NCI-H2029 (cell line): Measurements from ENCODE around the gene DPM2.

ENCODE experiments used
- DNase-seq: peaks from one replicate; lab custom pipeline; 2025; lab: John Stamatoyannopoulos, UW

The DPM2 gene

GRCh38 chr9:127936347-127936852 lies 1.3 kb downstream of the DPM2 start:
- no peak for DNase-seq

GRCh38 chr9:127935765-127936221 lies 1.9 kb downstream of the DPM2 start:
- no peak for DNase-seq

- no peak for DNase-seq
Observed at GRCh38 chr9:127934986-127935385, 2.7 kb downstream of the DPM2 start.

DNA sequence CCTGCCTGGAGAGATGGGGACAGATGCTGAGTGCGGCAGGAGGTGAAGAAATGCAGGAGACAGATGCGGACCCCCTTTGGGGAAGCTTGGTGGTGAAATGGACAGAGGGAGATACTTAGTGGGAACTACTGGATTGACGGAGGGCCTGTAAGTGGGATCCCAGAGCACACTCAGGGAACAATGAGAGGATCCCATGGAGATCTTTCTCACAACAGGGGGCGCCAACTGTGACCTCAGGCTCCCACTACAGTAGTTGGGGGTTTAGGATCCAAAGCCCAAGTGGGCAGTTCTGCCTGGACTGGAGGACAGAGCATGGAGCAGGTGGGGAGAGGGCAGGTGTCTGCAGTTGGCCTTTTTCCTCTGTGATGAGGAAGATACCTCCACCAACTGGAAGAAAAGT lies 3.4 kb downstream of the DPM2 start:
- DNase-seq = no peak

GRCh38 chr9:127931092-127931881 lies 6.4 kb downstream of the DPM2 start:
- peak; percentile 89 for DNase-seq

DNA sequence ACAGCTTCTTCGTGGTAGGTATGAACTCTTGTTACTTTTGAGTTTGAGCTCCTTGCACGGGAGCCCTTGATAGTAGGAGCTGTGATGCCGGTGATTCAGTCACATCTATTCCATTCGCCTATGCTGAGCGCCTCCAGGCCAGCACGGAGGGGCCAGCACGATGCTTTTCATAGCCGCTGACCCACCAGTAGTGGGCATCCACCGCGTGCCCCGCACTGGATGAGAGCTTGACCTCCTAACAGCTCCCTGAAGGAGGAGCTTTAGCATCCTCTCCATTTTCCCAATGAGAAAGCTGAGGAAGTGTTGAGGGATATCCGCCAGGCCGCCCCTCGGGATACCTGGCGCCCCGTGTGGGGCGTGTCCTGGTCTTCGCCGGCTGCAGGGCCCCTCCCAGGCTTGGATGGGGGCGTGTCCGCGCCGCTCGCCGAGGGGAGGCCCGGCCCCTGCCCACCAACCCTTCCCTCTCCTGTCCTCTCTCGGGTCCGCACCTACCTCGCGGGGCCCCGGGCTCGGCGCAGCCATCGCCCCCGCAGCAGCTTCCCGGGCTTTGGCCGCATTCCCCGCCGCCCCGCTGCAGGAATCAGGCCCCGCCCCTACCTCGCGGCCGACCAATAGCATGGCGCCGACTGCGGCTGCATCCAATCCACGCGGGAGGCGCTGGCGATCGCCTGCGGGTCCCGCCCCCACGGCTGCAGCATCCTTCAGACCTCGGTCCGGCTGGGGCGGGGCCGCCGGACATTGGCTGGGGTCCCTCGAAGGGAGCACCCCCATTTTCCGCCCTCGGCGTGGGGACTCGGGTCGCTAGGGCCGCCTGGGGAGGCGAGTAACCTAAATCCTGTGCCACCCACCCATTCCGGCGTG lies 7.2 kb downstream of the DPM2 start, which contains the start of gene PIP5KL1:
TSS of gene PIP5KL1 (minus strand) at position 547 of the 861 bp plus-strand sequence. CDS start at position 522, 25 bp downstream.
- peak; percentile 63 for DNase-seq

- DNase-seq = no peak
Observed at GRCh38 chr9:127929625-127929979, 8.1 kb downstream of the DPM2 start.

GRCh38 chr9:127928676-127929624 lies 8.7 kb downstream of the DPM2 start:
- DNase-seq = no peak

DNA sequence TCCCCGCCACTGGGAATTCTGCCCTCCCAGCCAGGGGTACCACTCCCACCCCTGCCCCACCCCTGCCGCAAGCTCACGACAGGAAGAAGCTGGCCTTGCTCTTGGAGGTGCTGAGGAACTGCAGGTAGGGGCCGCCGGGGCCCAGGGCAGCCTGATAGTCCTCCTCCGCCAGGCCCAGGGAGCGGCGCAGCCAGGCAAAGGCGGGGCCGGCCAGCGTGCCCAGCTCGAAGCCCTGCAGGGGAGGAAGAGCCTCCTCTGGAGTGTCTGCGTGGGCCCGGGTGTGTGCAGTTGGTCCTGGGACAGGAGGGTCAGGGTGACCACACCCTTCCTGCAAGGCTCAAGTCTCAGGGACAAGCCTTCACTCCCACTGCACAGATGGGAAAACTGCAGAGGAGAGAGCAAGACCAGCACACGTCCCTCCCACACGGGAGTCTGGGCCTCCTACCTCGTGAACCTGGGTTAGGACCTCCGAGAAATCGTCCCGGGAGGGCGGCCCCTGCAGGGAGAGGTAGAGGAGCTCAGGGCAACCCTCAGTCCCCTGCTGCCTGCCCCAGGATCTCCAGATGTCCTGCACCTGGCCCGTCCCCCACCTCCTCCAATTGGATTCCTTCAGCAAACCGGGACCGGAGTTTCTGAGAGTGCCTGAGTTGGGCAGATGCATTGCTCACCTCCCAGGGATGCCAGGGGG lies 9.5 kb downstream of the DPM2 start:
- DNase-seq = no peak

DNA sequence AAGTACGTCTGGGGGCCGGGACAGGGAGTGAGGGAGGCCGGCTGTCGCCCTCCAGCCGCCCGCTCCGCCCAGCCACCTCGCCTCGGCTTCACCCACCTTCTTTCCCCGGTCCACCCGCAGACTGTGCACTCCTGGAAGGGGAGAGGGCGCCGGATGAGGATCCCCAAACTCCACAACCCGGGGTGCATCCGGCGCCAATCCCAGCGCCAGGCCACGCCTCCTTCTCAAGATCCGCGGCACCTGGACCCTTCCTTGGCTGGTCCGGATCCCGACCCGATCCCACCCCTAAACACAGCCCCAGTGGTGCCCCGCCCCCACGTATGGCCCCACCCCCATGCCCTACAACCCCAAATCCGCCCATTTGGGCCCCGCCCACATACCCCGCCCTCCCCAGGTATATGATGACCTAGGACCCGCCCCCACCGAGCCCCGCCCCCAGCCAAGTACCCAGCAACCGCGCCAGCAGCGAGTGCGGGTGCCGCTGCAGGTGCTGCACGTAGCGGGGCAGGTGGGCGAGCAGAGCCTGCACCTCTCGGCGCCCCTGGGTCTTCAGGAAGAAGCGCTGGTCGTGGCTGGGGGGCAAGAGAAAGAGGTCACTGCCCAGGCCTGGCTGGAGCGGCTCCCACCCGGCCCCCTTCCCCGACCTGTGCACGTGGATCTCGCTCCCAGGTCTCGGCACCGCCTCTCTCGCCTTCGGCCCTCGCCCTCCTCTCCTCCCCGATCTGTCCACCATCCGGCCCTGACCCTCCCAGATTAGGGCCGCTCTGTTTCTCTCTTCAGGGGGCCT lies 10.3 kb downstream of the DPM2 start:
- DNase-seq = peak; percentile 44

- no peak for DNase-seq
Observed at GRCh38 chr9:127926906-127927200, 10.8 kb downstream of the DPM2 start.

DNA sequence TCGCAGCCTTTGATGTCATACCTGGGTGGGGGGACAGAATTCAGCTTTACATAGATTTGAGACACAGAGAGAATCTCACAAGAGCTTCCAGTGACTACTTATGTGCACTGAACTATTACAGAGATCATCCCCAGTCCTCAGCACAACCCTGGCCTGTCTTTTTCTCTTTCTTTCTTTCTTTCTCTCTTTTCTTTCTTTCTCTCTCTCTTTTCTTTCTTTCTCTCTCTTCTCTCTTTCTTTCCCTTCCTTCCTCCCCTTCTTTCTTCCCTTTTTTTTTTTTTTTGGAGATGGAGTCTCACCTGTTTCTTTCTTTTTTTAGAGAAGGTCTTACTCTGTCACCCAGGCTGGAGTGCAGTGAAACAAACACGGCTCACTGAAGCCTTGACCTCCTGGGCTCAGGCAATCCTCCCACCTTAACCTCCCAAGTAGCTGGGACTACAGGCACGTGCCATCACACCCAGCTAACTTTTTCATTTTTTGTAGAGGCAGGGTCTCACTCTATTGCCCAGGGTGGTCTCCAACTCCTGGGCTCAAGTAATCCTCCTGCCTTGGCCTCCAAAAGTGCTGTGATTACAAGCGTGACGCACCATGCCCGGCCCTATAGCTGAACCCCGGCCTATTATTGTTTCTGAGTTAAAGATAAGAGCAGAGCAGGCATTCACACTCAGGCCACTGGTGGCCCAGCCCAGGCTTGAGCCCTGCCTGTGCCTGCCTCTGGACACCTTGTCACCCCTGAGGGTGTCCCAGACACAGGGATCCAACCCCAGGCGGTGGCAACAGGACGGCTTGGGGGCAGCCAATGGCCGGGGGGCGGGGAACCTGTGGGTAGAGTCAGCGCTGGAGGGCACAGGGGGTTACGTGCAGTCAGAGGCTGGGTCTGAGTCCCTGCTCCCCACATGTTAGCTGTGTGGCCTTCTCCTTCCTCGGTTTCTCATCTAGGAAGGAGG lies 11.4 kb downstream of the DPM2 start:
- DNase-seq = no peak

GRCh38 chr9:127924736-127925444 lies 12.8 kb downstream of the DPM2 start:
- no peak for DNase-seq

DNA sequence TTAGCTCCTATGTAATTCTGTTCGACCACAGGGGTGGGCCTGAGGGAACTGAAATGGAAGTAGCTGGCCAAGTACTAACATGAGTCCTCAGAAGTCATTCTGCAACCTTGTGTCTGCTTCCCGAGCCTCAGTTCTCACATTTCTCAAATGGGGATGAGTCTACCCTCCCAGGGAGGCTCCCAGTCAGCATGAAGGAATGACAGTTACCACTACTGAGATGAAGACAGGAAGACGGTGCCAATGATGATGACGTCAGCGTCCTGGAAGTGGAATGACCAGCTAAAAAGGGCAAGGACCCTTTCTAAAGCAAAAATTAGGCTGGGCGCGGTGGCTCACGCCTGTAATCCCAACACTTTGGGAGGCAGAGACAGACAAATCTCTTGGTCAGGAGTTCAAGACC lies 13.9 kb downstream of the DPM2 start:
- DNase-seq = no peak

DNA sequence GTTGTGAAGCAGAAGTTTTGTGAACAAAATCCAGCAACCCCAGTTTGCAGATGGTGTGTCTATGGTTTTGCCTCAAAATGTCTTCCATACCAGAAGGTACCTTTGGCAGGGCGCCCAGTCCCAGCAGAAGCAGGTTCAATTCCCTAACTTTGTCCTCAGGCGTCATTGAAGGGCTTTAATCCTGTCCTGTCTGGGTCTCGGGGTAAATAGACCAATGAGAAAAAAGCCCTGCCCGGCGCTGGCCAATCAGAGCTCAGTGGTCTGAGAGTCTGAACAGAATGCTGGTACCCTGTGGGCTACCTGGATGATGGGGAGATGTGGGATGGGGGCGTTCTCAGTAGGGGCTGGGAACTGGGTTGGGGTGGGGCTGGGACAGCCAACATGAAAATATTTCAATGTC lies 14.6 kb downstream of the DPM2 start:
- no peak for DNase-seq

DNA sequence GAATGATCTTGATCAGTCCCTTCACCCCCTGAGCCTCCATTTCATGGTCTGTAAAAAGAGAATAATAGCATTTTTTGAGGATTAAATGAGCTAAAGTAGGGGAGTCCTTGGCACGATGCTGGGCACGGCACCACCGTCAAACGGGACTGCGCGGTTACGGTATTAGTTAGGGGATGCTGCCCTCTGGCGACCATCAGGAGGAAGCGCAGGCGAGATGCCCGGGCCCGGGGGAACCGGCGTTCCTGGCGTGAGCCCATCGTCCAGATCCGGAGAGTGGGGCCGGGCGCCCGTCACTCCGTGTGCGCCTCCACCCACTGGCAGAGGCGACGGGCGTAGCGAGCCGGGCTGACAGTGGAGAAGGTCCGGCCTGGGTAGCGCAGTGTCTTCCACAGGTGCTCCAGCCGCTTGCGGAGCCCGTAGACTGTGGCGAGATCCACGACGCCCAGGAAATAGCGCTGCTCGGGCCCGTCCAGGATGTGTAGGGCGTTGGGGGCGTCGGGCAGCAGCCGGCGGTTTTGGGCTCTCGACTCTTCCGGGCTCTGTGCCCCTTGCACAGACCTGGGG lies 16.0 kb downstream of the DPM2 start:
- peak; percentile 28 for DNase-seq

DNA sequence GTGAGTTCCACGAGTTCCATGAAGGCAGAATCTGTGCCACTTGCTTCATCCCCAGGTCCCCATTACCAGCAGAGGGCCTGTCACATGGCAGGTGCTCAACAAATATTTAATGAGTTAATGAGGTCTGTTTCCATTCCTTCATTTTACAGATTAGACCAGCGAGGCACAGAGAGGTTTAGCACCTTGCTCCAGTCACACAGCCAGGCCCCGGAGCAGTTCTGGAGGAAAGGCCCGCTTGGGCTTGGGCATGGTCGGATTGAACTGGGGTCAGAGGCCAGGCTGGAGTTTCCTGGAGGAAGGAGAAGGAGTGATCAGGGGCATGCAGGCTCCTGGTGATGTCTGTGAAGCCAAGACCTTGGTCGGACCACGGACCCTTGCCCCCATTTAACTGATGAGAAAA lies 16.9 kb downstream of the DPM2 start:
- DNase-seq = no peak

DNA sequence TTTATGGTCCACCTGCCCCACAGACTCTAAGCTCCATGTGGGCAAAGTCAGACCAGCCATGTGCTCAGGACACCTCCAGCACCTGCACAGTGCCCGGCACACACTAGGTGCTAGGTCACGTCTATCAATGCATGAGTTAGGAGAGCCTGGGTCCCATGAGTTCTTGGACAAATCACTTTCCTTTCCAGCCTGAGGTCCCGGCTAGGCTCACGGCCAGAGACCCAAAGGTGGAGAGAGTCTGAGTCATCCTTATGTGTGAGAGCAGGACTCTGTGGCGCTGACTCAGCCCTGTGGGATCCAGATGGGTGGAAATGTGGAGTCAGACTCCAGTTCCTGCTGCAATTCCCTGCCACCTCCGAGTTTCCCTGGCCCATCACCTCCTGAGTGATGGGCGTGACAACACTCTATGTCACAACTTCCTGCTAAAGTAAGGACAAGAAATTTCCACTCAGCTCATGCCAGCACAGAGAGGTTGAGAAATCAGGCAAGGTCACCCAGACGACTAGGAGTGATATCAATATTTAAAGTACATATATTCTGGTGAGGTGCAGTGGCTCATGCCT lies 18.3 kb downstream of the DPM2 start:
- no peak for DNase-seq
